MM.1S (cell line): ENCODE measurements around the gene CARS2.

Experiments
- DNase-seq: peaks from one replicate; pipeline ENCODE4 v3.0.0-alpha.2; 2015
- H2AFZ ChIP-seq: fragments of 300-600 bp; sonication (generic); 2 replicates; pipeline ENCODE4 v1.6.0; 2016; ENCODE audit warnings: antibody characterized with exemption, low read length
- H3F3A ChIP-seq: fragments of 300-600 bp; sonication (generic); 2 replicates; pipeline ENCODE4 v1.6.1; 2016; ENCODE audit warnings: mild to moderate bottlenecking, antibody characterized with exemption, low read length, moderate library complexity, mixed read lengths; ENCODE audit not compliant: insufficient read depth
- H3K27ac ChIP-seq: fragments of 300-600 bp; sonication (generic); 2 replicates; pipeline ENCODE4 v1.5.1; 2016; ENCODE audit warnings: mild to moderate bottlenecking, low read length
- H3K27me3 ChIP-seq: fragments of 300-600 bp; sonication (generic); replicated peaks from 2 replicates; pipeline ENCODE4 v1.6.0; 2016; ENCODE audit warnings: low read length; ENCODE audit not compliant: insufficient read depth
- H3K36me3 ChIP-seq: fragments of 300-600 bp; sonication (generic); replicated peaks from 2 replicates; pipeline ENCODE4 v1.6.1; 2016; ENCODE audit warnings: mild to moderate bottlenecking, low read length, mixed read lengths; ENCODE audit not compliant: insufficient read depth
- H3K4me1 ChIP-seq: fragments of 300-600 bp; sonication (generic); 2 replicates; pipeline ENCODE4 v1.6.1; 2016; ENCODE audit warnings: low read length, mixed read lengths
- H3K4me2 ChIP-seq: fragments of 300-600 bp; sonication (generic); 2 replicates; pipeline ENCODE4 v1.6.0; 2016; ENCODE audit warnings: low read depth, low read length
- H3K4me3 ChIP-seq: fragments of 300-600 bp; sonication (generic); 2 replicates; pipeline ENCODE4 v1.5.1; 2016; ENCODE audit warnings: low read length, mixed read lengths
- H3K79me2 ChIP-seq: fragments of 300-600 bp; sonication (generic); 2 replicates; pipeline ENCODE4 v1.6.1; 2016; ENCODE audit warnings: mixed run types, low read length, mixed read lengths
- H3K9ac ChIP-seq: fragments of 300-600 bp; sonication (generic); 2 replicates; pipeline ENCODE4 v1.6.1; 2016; ENCODE audit warnings: low read length, mixed read lengths
- H3K9me2 ChIP-seq: fragments of 300-600 bp; sonication (generic); replicated peaks from 2 replicates; pipeline ENCODE4 v1.6.1; 2016; ENCODE audit warnings: mild to moderate bottlenecking, low read length, mixed read lengths; ENCODE audit not compliant: insufficient read depth
- H3K9me3 ChIP-seq: fragments of 300-600 bp; sonication (generic); replicated peaks from 2 replicates; pipeline ENCODE4 v1.6.1; 2016; ENCODE audit warnings: mild to moderate bottlenecking, low read length, mixed read lengths; ENCODE audit not compliant: insufficient read depth
- H4K20me1 ChIP-seq: fragments of 300-600 bp; sonication (generic); 2 replicates; pipeline ENCODE4 v1.6.1; 2016; ENCODE audit warnings: mild to moderate bottlenecking, low read length, moderate library complexity, mixed read lengths; ENCODE audit not compliant: insufficient read depth
- CTCF ChIP-seq: fragments of 300-600 bp; sonication (generic); IDR thresholded peaks from 2 replicates; pipeline ENCODE4 v1.5.1; 2016; ENCODE audit warnings: antibody characterized with exemption, low read length, mixed read lengths
- EZH2 ChIP-seq: fragments of 300-600 bp; sonication (generic); optimal IDR thresholded peaks from 2 replicates; pipeline ENCODE3; 2017; ENCODE audit warnings: low read depth, mild to moderate bottlenecking, antibody characterized with exemption, low read length, mixed read lengths
- EZH2phosphoT487 ChIP-seq: fragments of 300-600 bp; sonication (generic); IDR thresholded peaks from 2 replicates; pipeline ENCODE4 v1.6.1; 2018; ENCODE audit warnings: antibody characterized with exemption, low read length

Gene CARS2

GRCh38 chr13:110651271-110651670 is 54.6 kb downstream of the CARS2 start:
- Histone ChIP-seq H3K9me3 (no peaks in the 10 kb centered on the region), H4K20me1 (no peaks in the 10 kb centered on the region), H3K9me2 (no peaks in the 10 kb centered on the region), H2AFZ (no peak overlapping the region), H3K79me2 (no peaks in the 10 kb centered on the region), H3F3A (no peaks in the 10 kb centered on the region), H3K4me1 (no peaks in the 10 kb centered on the region), H3K9ac (no peak overlapping the region), H3K27ac (no peak overlapping the region), H3K4me3 (no peak overlapping the region), H3K27me3 (no peaks in the 10 kb centered on the region), H3K4me2 (no peak overlapping the region), H3K36me3 (0 out of 2 replicates have a peak, but pooled peaks cover 4% of the 10 kb centered on the region)
- DNase-seq, result no peak
- TF ChIP-seq CTCF (no peak), EZH2 (no peak), EZH2phosphoT487 (no peak)

GRCh38 chr13:110650436-110650835 is 55.5 kb downstream of the CARS2 start:
- no peaks in the 10 kb centered on the region for H3F3A ChIP-seq
- H4K20me1 ChIP-seq, result no peaks in the 10 kb centered on the region
- TF ChIP-seq EZH2phosphoT487 (no peak), EZH2 (no peak), CTCF (no peak)
- no peak overlapping the region for H3K4me2 ChIP-seq
- H3K4me1 ChIP-seq, result no peaks in the 10 kb centered on the region
- H3K36me3 ChIP-seq, result 0 out of 2 replicates have a peak, but pooled peaks cover under 1% of the 10 kb centered on the region
- no peaks in the 10 kb centered on the region for H3K9me2 ChIP-seq
- no peak overlapping the region for H3K4me3 ChIP-seq
- no peaks in the 10 kb centered on the region for H3K27me3 ChIP-seq
- no peak overlapping the region for H3K27ac ChIP-seq
- H3K79me2 ChIP-seq, result no peaks in the 10 kb centered on the region
- no peaks in the 10 kb centered on the region for H3K9me3 ChIP-seq
- no peak overlapping the region for H3K9ac ChIP-seq
- H2AFZ ChIP-seq, result no peak overlapping the region
- DNase-seq, result no peak

- no peaks in the 10 kb centered on the region for H3K4me1 ChIP-seq
- H3K36me3 ChIP-seq, result no peaks in the 10 kb centered on the region
- no peaks in the 10 kb centered on the region for H3K9me2 ChIP-seq
- no peaks in the 10 kb centered on the region for H4K20me1 ChIP-seq
- no peaks in the 10 kb centered on the region for H3K79me2 ChIP-seq
- H3K27ac ChIP-seq, result no peak overlapping the region
- H3K4me2 ChIP-seq, result no peak overlapping the region
- H3F3A ChIP-seq, result no peaks in the 10 kb centered on the region
- no peak for DNase-seq
- no peaks in the 10 kb centered on the region for H3K9me3 ChIP-seq
- TF ChIP-seq CTCF (no peak), EZH2 (no peak), EZH2phosphoT487 (no peak)
- no peak overlapping the region for H3K4me3 ChIP-seq
- H3K9ac ChIP-seq, result no peak overlapping the region
- H2AFZ ChIP-seq, result no peak overlapping the region
- H3K27me3 ChIP-seq, result no peaks in the 10 kb centered on the region
Measured at GRCh38 chr13:110649551-110649950, 56.4 kb downstream of the CARS2 start.
